HG03064 (cell line): ENCODE data around the gene KPNA3.
"Not testable (repeated sequence)": the region's sequence is repeated elsewhere in the genome, so short reads cannot be mapped to it uniquely, and the experiment has no call there.

Experiments used
- ATAC-seq: cut with Tn5 transposase; IDR thresholded peaks from one replicate; pipeline ENCODE4 v1.9.1; 2021; ENCODE audit warnings: low read depth; ENCODE audit not compliant: unreplicated experiment

Gene KPNA3

DNA sequence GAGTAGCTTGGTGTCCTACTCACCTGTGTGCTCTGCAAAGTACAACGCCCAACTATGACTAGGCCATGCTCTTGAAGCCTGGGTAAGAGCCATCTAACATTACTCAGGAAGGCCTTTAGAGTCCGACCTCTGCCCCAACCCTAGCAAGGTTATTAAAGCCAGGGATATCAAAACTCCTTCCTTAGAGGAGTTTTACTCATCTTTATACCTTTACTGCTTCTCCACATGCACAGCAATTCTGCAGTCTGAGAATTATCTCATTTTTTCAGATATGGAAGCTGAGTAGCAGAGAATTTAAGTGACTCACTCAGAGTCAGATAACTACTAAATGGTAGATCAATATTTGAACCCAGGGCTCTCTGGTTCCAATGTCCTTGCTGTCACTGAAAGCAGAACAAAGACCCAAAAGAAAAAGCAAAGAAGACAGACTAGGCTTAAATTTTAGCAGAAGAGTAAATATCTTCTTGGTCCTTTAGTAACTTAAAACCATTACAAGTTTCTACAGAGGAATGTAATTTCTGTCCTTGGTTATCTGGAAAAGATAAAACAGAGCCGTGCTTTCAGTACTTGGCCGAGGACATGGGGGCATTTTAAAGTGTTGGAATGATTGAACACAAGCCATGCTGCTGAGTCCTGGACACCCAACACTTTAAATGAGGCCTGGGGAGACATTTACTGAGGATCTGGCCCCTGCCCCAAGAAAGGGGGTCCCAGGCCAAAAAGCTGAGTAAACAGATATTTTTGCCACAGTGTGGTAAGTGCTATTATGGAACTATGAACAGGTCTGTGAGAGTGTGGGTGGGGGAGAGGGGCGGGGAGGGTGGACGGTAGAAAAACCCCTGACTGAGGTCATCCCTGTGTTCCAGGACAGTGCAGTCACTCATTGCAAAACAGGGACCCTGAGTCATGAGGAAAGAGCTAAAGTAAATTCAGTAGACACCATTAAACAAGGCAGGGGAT, 18.4 kb upstream of the KPNA3 start:
- ATAC-seq = no peak

DNA sequence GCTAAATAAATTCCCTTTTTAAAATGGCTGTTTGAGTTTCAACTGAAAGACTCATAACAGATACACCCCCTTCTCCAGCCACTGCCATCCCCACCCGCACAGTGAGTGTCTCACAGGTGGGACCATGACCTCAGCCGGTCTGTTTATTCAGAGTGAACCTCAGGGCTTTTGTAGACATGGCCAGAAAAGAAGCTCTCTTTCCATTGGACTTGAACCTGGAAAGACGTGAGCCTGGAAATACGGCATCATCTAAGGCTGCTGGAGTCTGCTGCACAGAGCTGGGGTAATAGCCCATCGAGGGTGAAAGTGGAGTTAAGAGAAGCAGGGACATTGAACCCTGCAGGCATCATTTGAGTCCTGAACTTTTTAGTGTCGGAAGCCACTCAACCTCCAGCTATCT, 15.2 kb upstream of the KPNA3 start:
- no peak for ATAC-seq

DNA sequence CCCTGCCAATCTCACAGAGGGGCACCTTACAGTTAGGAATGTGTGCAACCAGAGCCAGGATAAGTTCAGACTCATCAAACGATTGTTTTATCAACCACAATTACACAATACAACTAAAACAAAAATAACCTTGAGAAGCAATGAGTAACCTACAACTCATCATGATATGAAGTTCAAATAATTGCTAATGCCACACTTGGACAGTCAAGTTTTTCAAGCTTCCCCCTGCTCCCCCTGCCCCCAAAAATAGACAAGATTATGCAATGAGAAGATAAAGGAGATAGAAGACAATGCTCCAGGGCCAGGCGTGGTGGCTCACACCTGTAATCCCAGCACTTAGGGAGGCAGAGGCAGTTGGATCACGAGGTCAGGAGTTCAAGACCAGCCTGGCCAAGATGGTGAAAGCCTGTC, 13.6 kb upstream of the KPNA3 start:
- ATAC-seq = no peak

DNA sequence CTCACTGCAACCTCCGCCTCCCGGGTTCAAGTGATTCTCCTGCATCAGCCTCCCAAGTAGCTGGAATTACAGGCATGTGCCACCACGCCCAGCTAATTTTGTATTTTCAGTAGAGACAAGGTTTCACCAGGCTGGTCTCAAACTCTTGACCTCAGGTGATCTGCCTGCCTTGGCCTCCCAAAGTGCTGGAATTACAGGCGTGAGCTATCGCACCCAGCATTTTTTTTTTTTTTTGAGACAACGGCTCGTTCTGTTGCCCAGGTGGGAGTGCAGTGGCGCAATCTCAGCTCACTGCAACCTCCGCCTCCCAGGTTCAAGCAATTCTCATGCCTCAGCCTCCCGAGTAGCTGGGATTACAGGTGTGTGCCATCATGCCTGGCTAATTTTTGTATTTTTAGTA, 10.6 kb upstream of the KPNA3 start:
- not testable (repeated sequence) for ATAC-seq

DNA sequence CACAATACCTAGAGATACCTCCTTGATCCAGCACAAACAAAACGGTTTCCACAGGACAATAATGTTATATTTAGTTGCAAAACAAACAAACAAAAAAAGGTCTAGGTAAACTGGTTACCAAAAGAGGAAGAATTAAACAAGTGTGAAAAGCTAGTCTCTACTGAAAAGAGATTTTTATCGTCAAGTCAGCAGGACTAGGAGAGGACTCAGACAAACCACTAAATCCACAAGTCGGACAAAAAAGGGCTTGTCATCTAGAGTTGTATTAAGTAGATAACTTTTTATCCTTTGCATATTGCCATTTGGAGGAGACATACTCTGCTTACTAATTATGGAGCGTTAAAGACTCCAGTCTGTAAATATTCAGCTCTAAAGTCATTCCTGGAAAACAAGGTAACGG, 9.9 kb upstream of the KPNA3 start:
- no peak for ATAC-seq

DNA sequence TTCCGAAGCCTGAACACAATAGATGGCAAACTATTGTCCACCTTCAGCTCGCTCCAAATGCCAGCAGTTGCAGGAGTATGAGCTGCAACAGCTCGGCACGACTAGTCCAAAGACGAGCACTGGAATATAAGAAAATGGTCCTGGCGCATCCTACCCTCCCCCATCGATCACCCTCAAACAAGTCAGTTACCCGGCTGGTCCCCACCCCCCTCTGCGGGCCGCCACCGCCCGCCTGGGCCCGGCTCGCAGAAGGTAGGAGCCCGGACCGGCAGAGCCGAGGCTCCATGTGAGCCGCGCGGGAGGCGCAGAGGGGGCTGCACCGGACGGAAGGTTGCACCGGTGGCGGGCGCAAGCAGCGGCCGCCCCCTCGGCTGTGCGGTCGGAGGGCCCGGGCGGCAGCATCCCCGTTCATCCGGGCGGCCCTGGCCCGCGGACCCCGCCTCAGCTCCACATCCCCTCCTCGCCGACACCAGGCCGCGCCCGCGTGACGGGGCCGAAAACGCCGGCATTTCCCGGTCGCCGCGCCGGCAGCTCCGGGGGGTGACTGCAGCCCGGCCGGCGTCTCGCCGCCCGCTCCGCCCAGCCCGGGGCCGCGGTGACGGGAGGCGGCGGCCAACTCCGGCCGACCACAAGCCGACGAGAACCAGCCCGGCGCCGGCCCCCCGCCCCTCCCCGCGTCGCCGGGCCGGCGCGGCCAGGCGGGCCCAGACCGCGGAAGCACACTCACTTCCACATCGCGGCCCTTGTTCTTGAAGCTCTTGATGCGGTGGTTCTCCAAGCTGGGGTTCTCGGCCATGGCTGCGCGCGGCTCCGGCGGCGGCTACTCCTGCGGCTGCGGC, 552 bp downstream of the KPNA3 start:
- ATAC-seq = peak; percentile 18

DNA sequence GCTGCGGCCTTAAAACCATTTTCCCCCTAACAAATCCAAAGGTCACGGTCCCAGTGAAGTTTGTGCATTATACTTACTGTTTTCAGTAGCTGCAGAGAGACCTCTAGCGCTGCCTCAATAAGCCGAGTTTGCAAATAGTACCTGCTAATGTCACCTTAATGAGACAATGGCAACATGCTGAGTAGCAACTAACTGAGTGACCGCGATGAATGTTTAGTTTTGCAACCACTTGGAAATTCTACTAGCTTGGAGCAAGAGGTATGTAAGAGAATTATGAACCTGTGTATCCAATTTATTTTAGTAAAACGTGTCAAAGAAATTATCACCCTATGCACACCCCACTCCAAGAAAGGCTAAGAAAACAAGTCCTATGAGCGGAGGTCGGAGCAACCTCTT, 1.2 kb downstream of the KPNA3 start:
- ATAC-seq = no peak

DNA sequence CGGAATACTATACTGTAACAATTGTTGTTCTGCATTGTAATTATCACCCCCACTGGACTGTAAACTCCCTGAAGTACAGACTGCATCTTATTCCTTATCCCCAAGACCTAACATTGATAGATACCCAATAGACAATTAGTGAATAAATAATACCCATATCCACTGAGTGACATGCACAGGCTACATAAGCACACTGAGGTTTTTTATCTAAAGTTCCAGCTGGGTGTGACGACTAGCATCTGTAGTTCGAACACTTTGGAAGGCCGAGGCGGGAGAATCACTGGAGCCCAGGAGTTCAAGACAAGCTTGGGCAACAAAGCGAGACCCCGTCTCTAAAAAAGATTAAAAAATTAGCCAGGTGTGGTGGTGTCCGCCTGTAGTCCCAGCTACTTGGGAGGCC, 2.5 kb downstream of the KPNA3 start:
- no peak for ATAC-seq

DNA sequence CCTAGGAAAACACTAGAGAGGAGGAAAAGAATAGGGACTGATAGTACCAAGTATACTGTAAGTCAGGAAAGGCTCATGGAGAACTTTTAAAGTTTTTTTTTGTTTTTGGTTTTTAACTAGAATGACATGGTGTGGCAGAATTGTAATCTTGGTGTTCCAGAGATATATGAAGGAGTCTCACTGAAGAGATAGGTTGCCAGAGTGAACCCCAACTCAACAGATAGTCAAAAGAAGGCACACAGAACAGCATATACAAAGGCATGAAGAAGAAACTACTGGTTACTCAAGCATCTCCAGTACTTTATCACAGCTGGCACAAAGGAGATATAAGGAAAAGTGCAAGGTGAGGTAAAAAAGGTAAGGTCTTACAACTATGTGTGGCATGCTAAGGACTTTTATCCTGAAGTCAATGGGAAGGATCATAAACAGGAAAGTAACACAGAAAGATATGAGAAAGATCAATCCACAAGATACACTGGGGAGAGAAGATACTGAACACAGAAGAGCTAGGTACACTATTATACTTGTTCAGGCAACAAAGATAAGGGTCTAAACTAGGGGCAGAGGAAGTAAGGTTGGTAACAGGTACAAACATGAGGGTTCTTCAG, 6.0 kb downstream of the KPNA3 start:
- no peak for ATAC-seq

DNA sequence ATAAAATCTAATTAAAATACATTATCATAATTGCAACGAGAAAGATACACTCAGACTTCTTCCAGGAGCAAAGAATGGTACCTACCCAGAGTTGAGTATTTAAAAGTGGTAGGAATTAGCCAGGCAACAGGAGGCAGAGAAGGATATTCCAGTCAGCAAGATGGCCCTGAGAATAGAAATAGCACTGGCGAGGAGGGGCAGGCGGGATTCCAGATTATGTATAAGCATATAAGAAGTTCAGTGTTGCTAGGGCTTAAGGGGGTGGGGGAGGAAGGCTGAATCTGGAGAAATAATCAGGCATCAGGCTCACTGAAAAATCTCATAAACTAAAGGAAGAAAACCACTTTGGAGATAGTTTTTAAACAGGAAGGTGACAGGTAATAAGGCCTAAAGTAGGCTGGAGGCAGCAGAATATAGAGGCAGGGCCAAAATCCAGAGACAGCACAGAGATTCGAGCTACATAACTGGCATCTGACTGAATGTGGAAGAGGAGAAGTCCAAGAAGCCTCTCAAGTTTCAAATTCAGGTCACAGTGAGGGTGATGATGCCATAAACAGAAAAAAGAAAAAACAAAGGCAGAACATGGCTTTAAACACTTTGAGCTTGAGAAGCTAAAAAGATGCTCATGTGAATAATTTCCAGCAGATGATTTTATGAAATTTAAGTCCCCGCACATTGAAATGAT, 7.5 kb downstream of the KPNA3 start:
- no peak for ATAC-seq

DNA sequence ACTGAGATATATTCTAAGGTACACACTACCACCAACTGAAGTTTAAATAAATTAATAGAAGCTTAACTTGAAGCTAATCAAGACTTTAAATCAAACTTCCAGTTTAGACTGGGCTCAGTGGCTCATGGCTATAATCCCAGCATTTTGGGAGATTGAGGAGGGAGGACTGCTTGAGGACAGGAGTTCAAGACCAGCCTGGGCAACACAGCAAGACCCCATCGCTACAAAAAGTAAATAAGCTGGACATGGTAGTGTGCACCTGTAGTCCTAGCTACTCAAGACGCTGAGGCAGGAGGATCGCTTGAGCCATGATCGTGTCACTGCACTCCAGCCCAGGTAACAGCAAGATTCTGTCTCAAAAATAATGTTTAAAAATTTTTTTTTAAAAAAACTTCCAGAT, 8.6 kb downstream of the KPNA3 start:
- no peak for ATAC-seq

DNA sequence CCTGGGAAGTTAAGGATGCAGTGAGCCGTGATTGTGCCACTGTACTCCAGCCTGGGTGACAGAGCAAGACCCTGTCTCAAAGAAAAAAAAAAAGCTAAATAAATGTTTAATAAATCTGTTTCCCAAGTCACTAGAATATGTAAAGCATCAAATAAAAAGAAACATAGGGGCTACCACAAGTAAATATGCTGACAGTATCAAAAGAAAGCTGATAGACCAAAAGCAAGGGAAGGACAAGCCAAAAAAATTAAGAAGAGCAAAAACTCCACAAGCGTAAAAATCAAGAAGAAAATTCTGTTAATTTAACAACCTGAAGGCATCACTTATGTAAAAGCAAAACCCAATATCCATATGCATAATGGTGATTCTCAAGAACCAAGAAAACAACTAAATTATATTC, 9.7 kb downstream of the KPNA3 start:
- ATAC-seq = no peak

DNA sequence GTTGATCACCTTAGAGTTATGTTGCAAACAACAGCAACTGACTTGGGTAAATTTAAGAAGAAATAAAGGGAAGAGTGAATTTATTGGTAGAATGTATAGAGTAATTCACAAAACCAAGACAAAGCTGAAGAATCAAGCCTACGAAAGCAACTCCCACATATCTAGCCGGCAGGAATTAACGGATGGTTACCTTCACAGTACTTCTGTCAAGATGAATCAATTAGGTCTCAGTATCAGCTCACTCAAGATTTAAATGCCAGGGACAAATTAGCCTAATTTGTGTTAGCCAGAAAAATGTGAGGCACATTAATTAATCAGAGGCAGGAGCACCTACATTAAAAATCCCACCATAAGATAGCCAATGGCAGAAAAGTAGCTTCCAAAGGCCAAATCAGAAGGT, 10.7 kb downstream of the KPNA3 start:
- no peak for ATAC-seq

DNA sequence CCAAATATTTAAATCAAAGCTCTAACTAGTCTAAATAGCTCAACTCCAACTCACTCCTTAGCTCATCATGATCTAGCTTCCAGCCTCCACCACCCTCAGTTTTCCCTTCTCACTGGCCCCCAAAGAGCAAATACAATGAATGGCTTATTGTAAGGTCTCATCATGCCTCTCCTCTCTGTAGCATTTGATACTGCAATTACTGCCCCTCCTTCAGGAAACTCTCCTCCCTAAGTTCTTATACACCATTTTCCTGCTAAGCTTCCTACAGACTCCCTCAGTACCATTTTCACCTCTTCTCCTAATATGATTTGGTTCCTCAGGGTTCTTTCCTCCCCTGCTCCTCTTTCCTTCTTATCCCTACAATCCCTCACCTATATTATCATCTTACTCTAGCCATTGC, 12.8 kb downstream of the KPNA3 start:
- no peak for ATAC-seq

DNA sequence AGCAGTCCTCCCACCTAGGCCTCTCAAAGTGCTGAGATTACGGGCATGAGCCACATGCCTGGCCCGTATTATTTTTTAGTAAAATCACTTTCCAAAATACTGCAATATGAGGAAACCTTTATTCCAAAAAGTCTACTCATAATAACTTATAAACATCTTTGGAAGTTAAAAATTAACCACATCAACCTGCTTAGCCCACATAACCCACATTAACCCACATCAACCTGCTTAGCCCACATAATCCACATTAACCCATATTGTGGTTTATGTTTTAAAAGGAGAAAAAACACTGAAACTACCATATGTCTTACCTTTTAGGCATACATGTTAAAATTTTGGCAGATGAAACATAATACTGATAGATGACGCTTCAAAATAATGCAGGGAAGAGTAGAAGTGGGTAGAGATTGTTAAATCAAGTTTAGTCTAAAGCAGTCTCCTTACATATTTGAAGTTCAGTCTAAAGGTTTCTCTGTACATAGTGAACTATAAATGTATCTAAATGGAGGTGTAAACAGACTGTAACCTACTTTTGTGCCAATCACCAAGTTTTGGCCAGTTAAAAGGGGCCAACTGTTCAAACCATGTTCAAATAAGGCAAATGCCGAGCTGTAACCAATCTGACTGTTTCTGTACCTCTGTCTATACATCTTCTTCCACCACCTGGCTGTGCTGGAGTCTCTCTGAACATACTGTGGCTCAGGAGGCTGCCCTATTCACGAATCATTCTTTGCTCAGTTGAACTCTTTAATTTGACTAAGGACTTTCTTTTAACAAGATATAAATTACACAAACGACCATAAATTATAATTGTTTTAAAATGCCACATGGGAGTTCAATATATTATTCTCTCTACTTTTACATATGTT, 14.5 kb downstream of the KPNA3 start:
- ATAC-seq = no peak

DNA sequence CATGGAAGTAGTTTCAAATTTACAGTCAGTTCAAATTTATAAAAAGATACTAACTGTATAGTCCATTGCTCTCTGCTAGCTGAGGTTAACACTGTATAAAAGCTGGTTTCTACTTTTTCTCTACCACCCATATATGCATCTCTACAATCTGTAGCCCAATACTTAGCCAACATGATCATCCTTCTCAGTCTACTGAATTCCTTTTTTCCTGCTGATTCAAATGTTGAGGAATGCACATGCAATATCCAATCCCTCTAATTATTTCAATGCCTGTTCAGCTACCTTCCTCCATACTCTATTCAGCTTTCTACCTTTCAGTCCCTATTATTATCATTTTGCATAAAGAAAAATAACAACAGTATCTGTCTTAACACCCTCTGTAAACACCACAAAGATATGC, 15.6 kb downstream of the KPNA3 start:
- no peak for ATAC-seq

DNA sequence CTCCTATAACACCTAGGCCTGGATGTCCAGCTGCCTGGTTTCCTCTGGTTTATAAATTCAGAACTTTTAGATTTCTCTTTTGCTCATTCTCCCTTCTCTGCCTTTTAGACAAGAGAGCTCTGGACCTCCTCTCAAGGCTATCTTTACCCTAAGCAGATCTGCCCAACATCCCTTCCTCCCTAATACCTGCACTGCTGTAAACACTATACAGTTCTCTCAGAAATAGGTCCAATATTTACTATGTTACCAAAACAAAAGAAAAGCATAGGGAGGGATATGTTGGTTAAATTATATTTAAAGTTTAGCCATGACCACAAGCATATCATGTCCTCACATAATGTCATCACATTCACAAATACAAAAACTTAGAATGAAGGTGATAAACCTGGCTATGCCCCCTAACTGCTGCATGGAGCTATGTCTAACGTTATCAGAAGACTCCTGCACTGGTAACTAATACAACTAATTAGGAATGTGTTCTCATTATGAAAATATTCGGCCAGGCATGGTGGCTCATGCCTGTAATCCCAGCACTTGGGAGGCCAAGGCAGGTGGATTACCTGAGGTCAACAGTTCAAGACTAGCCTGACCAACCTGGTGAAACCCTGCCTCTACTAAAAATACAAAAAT, 18.0 kb downstream of the KPNA3 start:
- ATAC-seq = no peak

DNA sequence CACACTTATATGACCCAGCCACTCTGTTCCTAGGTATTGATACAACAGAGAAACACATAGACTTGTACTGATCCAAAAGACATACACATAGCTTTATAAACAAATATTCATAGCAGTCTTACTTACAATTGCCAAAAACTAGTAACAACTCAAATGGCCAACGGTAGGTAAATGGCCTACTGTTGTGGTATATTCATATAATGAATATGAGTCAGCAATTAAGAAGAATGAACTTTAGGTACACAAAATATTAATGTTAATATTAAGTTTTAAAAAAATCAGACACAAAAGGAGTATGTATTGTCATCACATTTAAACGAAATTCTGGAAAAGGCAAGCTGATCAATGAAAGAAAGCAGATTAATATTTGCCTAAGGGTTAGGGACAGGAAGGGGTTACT, 19.7 kb downstream of the KPNA3 start:
- ATAC-seq = no peak

DNA sequence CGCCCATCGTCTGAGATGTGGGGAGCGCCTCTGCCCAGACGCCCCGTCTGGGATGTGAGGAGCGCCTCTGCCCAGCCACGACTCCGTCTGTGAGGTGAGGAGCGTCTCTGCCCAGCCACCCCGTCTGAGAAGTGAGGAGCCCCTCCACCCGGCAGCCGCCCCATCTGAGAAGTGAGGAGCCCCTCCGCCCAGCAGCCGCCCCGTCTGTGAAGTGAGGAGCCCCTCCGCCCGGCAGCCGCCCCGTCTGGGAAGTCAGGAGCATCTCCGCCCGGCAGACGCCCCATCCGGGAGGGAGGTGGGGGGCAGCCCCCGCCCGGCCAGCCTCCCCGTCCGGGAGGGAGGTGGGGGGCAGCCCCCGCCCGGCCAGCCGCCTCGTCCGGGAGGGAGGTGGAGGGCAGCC, 30.7 kb downstream of the KPNA3 start:
- ATAC-seq = not testable (repeated sequence)
